ENCODE data around the gene FAM107B. TPM values are rescaled to one million over a fixed set of nuclear protein-coding genes. Genes with fewer than 3 reads are reported as not detected.

Gene FAM107B
- total RNA-seq, 1 experiment from 2014 or later = 24.5 TPM

- H4K91ac ChIP-seq (ENCODE audit: insufficient read length, low read depth, low read length) = no peak overlapping the region
- no peak overlapping the region for H2AFZ ChIP-seq (ENCODE audit: low read length)
- H2BK20ac ChIP-seq (ENCODE audit: low read depth, low read length, poor library complexity, severe bottlenecking) = no peak overlapping the region
- Mint-ChIP-seq H3K27me3 (ENCODE audit: low read depth) (no peaks in the 10 kb centered on the region; the same call in 1 of the 2 replicates), H3K4me3 (no peak overlapping the region), H3K4me1 (peaks cover 16 to 23% of the 10 kb centered on the region in 2 experiments), H3K36me3 (ENCODE audit: insufficient read depth in 1 of 3, low read depth in 3 of 3) (no peaks in the 10 kb centered on the region), H3K9me3 (no peaks in the 10 kb centered on the region), H3K27ac (peak overlapping the region in 1 of 3 experiments; percentile 8; a peak in 2 of 7 replicates)
- DNase-seq = no peak
- no peak overlapping the region for H3K27ac ChIP-seq (ENCODE audit: insufficient read length, low read depth, low read length)
- whole genome bisulfite sequencing (ENCODE audit: extremely low coverage, insufficient read length, low lambda C conversion rate) = no CpG with 5 or more reads among the region's 3 CpGs
- H2BK120ac ChIP-seq (ENCODE audit: low read depth, low read length, poor library complexity, severe bottlenecking) = no peak overlapping the region
- H3K4me1 ChIP-seq (ENCODE audit: insufficient read depth, low read length) = peaks cover 2% of the 10 kb centered on the region; the same call in 1 of the 2 replicates
- H2AK5ac ChIP-seq (ENCODE audit: insufficient read length, low read length) = no peak overlapping the region
- no peak overlapping the region for H2BK15ac ChIP-seq (ENCODE audit: low read depth, low read length)
- H3K4ac ChIP-seq (ENCODE audit: low read depth, low read length) = no peak overlapping the region
- H3K27me3 ChIP-seq (ENCODE audit: insufficient read depth, low read length) = no peaks in the 10 kb centered on the region
- no peak overlapping the region for H4K5ac ChIP-seq (ENCODE audit: insufficient read length, low read depth, low read length)
- no peaks in the 10 kb centered on the region for H3K79me2 ChIP-seq (ENCODE audit: insufficient read depth, low read length)
- no peak overlapping the region for H4K8ac ChIP-seq (replicated peaks; ENCODE audit: insufficient read length, low read depth, low read length)
- H3T11ph ChIP-seq (ENCODE audit: low read length) = no peak overlapping the region
- no peak overlapping the region for H3K14ac ChIP-seq (ENCODE audit: insufficient read depth, low read length)
- no peak overlapping the region for H3K4me2 ChIP-seq (ENCODE audit: insufficient read depth, insufficient read length, low read length)
- no peak overlapping the region for H3K56ac ChIP-seq (ENCODE audit: insufficient read length, low read depth, low read length)
- H2BK5ac ChIP-seq (ENCODE audit: insufficient read length, low read length) = no peak overlapping the region
- no peaks in the 10 kb centered on the region for H3K9me3 ChIP-seq (ENCODE audit: control insufficient read depth, low read depth, low read length)
- TF ChIP-seq CTCF (conservative IDR thresholded peaks at IDR 0.05) = no peak
- no peak overlapping the region for H2BK12ac ChIP-seq (ENCODE audit: insufficient read length, low read depth, low read length)
- H3K23ac ChIP-seq (ENCODE audit: insufficient read length, low read depth, low read length) = no peak overlapping the region
- H3K79me1 ChIP-seq (ENCODE audit: insufficient read depth, low read depth, low read length, poor library complexity, severe bottlenecking) = no peaks in the 10 kb centered on the region
- H4K20me1 ChIP-seq (ENCODE audit: control insufficient read depth, insufficient read depth, insufficient read length) = no peaks in the 10 kb centered on the region
- no peak overlapping the region for H3K18ac ChIP-seq (ENCODE audit: insufficient read length, low read depth, low read length)
- no peak overlapping the region for H3K9ac ChIP-seq (ENCODE audit: extremely low read depth, insufficient read length, low read length)
- H3K23me2 ChIP-seq (ENCODE audit: insufficient read length, low read depth, low read length, poor library complexity, severe bottlenecking) = no peaks in the 10 kb centered on the region
Measured at GRCh38 chr10:14502431-14502830, 272.3 kb downstream of the FAM107B start.

Measured in H9 (cell line).